Tibial nerve (tissue), 4 donors: Measurements from ENCODE around the gene SUCO. TPM values are rescaled to one million over a fixed set of nuclear protein-coding genes. Genes with fewer than 3 reads are reported as not detected.

ENCODE experiments used
- DNase-seq, 2 donors: peaks; one replicate each; pipeline ENCODE4 v3.0.0-alpha.2; 2019; ENCODE audit warnings: low spot score in 2 of 2
- H3K27ac ChIP-seq, 4 donors: fragments of 200-600 bp; sonication (generic) in 3 of 4; one replicate each; pipeline ENCODE4 v1.5.1; 2017 to 2019; ENCODE audit warnings: mild to moderate bottlenecking in 1 of 4
- H3K27me3 ChIP-seq, 2 donors: fragments of 200-600 bp; sonication (generic) in 1 of 2; one replicate each; pipeline versions ENCODE4 v1.5.1 to v1.6.0; 2017 to 2019
- H3K36me3 ChIP-seq, 3 donors: fragments of 200-600 bp; sonication (generic); one replicate each; pipeline ENCODE4 v1.5.1; 2018 to 2019
- H3K4me1 ChIP-seq, 4 donors: fragments of 200-600 bp; sonication (generic) in 3 of 4; one replicate each; pipeline ENCODE4 v1.5.1; 2017 to 2019
- H3K4me3 ChIP-seq, 4 donors: fragments of 200-600 bp; sonication (generic) in 3 of 4; one replicate each; pipeline ENCODE4 v1.5.1; 2017 to 2019; ENCODE audit warnings: mild to moderate bottlenecking in 1 of 4, moderate library complexity in 1 of 4
- H3K9me3 ChIP-seq, 4 donors: fragments of 200-600 bp; sonication (generic) in 3 of 4; one replicate each; pipeline ENCODE4 v1.5.1; 2017 to 2019
- EP300 ChIP-seq, 2 donors: sonication (generic); formaldehyde crosslinking; IDR thresholded peaks; one replicate each; pipeline ENCODE4 v1.6.1; 2017; ENCODE audit warnings: antibody characterized with exemption in 2 of 2, mild to moderate bottlenecking in 1 of 2
- POLR2A ChIP-seq, 2 donors: fragments of 450-650 bp; IDR thresholded peaks; one replicate each; pipeline ENCODE4 v1.6.1; 2017; ENCODE audit warnings: antibody characterized with exemption in 2 of 2, mild to moderate bottlenecking in 2 of 2, moderate library complexity in 2 of 2
- WGBS, 2 donors: methylation state at CpG; one replicate each; pipeline ENCODE4 v1.1.5; 2018; 5-methylcytosine and 5-hydroxymethylcytosine counted together
- total RNA-seq, 4 donors: library from RNA; depleted of rRNA; stranded (reverse); fragments of >200 nt; gene quantifications; one replicate each; pipeline ENCODE4 v1.1.0, GENCODE V29; 2016
- TF ChIP-seq, protein P1 (sequence below), 5 experiments: fragments of 200-600 bp in 3 of 5; fragments of 450-650 bp in 2 of 5; sonication (generic) in 3 of 5; IDR thresholded peaks; one replicate each; pipeline ENCODE4 v1.5.1; 2016 to 2019; ENCODE audit warnings: antibody characterized with exemption in 5 of 5, mild to moderate bottlenecking in 3 of 5, moderate library complexity in 2 of 5

Gene SUCO
- total RNA-seq, 4 donors from 2014 or later, result 33.6 to 48.6 (median 42.1) TPM

DNA sequence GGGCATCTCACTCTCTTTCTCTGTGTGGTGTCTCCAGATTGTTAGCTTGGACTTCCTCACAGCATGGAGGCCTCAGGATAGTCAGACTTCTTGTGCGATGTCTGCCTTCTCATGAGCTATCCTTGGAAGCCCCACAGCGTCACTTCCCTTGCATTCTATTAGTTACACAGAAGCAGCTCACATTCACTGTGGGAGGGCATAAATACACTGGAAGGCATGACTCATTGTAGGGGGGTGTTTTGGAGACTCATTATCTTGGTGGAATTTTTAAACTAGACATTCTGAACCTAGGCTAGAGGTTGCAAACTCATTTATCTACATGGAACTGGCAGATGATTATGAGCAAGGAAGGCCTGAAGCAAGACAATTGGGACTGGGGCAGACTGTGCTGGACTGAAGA lies 104.6 kb downstream of the SUCO start:
- TF ChIP-seq EP300 (IDR thresholded peaks at IDR 0.05) (no peak), POLR2A (IDR thresholded peaks at IDR 0.05) (no peak)
- TF ChIP-seq, protein P1, sequence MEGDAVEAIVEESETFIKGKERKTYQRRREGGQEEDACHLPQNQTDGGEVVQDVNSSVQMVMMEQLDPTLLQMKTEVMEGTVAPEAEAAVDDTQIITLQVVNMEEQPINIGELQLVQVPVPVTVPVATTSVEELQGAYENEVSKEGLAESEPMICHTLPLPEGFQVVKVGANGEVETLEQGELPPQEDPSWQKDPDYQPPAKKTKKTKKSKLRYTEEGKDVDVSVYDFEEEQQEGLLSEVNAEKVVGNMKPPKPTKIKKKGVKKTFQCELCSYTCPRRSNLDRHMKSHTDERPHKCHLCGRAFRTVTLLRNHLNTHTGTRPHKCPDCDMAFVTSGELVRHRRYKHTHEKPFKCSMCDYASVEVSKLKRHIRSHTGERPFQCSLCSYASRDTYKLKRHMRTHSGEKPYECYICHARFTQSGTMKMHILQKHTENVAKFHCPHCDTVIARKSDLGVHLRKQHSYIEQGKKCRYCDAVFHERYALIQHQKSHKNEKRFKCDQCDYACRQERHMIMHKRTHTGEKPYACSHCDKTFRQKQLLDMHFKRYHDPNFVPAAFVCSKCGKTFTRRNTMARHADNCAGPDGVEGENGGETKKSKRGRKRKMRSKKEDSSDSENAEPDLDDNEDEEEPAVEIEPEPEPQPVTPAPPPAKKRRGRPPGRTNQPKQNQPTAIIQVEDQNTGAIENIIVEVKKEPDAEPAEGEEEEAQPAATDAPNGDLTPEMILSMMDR (IDR thresholded peaks at IDR 0.05), result no peak
- WGBS, 2 donors, result 90 to 93% methylated on average over 2 of the region's 2 CpGs
- DNase-seq, result no peak
- Histone ChIP-seq H3K27ac (no peak overlapping the region), H3K4me3 (no peak overlapping the region), H3K9me3 (peaks cover 0 to 7% (median 0%) of the 10 kb centered on the region in 4 donors), H3K36me3 (no peaks in the 10 kb centered on the region), H3K4me1 (no peaks in the 10 kb centered on the region), H3K27me3 (no peaks in the 10 kb centered on the region)

DNA sequence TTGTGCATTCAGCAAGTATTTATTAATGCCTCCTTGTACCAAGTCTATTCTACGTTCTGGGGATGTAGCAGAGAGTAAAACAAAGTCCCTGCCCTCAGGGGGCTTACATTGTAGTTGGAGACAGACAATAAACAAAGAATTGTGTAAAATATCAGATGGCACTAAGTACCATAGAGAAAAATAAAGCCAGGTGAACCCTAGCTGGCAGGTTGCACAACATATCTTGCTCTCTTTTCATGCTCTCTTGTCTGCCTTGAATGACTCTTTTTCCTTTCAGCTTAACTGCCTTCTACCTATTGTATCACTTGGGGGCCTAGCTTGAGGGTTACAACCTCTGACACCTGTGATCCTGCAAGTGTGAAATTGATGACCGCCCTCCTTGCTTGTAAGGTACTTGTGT lies 105.3 kb downstream of the SUCO start:
- TF ChIP-seq POLR2A (IDR thresholded peaks at IDR 0.05) (no peak), EP300 (IDR thresholded peaks at IDR 0.05) (no peak)
- TF ChIP-seq, protein P1 (IDR thresholded peaks at IDR 0.05), result no peak
- no peaks in the 10 kb centered on the region for H3K4me1 ChIP-seq
- no peaks in the 10 kb centered on the region for H3K36me3 ChIP-seq
- no peak for DNase-seq
- WGBS, 2 donors, result 73 to 80% methylated on average over 2 of the region's 2 CpGs
- no peak overlapping the region for H3K27ac ChIP-seq
- H3K9me3 ChIP-seq, result peaks cover 0 to 7% (median 0%) of the 10 kb centered on the region in 4 donors
- no peak overlapping the region for H3K4me3 ChIP-seq
- no peaks in the 10 kb centered on the region for H3K27me3 ChIP-seq

DNA sequence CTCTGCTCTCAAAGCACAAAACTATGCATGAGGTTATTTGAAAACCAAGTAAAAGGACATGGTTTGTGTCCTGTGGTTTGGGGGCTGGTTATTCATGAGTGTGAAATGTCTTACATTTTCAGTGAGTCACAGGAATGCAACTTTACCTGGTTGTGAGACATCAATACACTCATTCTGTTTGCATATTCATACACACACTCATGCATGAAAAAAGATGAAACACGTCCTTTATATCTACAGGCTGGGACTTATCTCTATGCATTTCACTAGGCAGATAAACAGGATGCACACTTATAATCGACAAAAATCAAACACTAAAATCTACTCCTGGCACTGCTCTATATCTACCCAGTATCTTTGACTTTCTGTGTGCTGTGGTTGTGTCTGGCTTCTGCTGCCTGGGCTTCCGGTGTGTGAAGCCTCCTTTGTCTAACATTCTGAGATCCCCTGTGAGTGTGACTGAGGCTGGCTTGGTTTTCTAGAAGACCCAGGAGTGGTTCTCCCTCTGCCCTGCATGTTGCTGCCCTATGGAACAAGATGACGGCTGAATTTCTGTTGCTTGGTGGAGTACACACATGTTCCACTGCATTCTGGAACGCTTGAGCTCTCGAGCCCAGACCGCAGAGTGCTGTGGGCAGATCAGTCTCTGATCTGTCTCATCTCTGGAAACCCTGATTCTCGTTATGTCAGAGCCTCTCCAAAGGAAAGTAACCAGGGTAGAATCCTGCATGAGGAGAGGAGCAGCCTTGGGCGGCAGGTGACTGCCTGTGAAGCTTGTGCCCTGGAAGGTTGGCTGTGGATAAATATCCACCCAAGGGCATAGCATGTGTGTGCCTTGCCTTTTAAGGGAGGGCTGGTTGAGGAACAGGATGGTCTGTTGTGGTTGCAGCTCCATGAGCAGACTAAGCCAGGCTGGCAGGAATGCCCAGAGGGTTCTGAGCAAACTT lies 106.2 kb downstream of the SUCO start:
- Histone ChIP-seq H3K36me3 (no peaks in the 10 kb centered on the region), H3K27ac (no peak overlapping the region), H3K9me3 (peaks cover 0 to 7% (median 0%) of the 10 kb centered on the region in 4 donors), H3K4me3 (no peak overlapping the region), H3K4me1 (no peaks in the 10 kb centered on the region), H3K27me3 (no peaks in the 10 kb centered on the region)
- 76 to 78% methylated on average over 9 of the region's 9 CpGs for WGBS, 2 donors
- DNase-seq, result no peak
- TF ChIP-seq, protein P1 (IDR thresholded peaks at IDR 0.05), result no peak
- no peak for TF ChIP-seq POLR2A (IDR thresholded peaks at IDR 0.05)
- no peak for TF ChIP-seq EP300 (IDR thresholded peaks at IDR 0.05)

DNA sequence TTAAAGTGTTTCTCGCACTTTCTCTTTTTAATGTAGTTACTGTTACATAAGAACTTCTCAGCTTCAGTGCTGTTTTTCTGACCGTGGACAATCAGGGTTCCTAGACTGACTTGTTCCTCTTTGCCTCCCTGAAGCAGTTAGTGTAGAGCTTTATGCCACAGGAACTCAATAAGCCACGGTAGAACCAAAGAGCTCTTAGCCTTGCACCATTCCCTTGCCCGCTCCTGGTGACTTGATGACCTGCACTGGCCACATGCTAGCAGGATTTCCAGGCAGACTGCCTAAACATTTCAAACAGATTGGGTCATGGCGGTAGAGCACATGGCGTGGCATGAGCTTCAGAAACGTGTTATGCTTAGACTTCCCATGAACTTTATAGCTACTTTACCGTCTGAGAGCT lies 107.2 kb downstream of the SUCO start:
- H3K36me3 ChIP-seq, result no peaks in the 10 kb centered on the region
- WGBS, 2 donors, result 84% methylated on average over 8 of the region's 8 CpGs
- H3K27me3 ChIP-seq, result no peaks in the 10 kb centered on the region
- H3K4me1 ChIP-seq, result no peaks in the 10 kb centered on the region
- H3K4me3 ChIP-seq, result no peak overlapping the region
- TF ChIP-seq POLR2A (IDR thresholded peaks at IDR 0.05) (no peak), EP300 (IDR thresholded peaks at IDR 0.05) (no peak)
- TF ChIP-seq, protein P1 (IDR thresholded peaks at IDR 0.05), result no peak
- H3K9me3 ChIP-seq, result peaks cover 0 to 7% (median 0%) of the 10 kb centered on the region in 4 donors
- H3K27ac ChIP-seq, result no peak overlapping the region
- no peak for DNase-seq

DNA sequence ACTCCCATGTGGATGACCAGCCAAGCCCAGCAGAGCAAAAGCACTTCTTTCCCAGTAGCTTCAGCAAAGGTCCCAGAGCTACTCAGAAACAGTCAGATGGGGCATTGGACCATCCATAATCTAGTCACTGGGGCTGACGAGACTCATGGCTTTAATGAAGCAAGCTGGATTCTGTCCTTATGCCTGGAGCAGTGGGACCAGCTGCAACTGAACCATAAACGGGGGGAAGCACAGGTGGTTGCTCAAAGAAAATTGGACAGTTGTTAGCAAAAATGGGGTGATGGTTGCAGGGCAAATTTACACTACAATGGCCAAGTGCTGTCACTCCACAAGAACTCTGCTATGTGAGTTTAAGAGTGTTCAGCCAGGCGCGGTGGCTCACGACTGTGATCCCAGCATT lies 108.5 kb downstream of the SUCO start:
- no peaks in the 10 kb centered on the region for H3K36me3 ChIP-seq
- DNase-seq, result no peak
- H3K27ac ChIP-seq, result no peak overlapping the region
- H3K27me3 ChIP-seq, result no peaks in the 10 kb centered on the region
- no peaks in the 10 kb centered on the region for H3K4me1 ChIP-seq
- no peak overlapping the region for H3K4me3 ChIP-seq
- peaks cover 0 to 7% (median 0%) of the 10 kb centered on the region in 4 donors for H3K9me3 ChIP-seq
- TF ChIP-seq POLR2A (IDR thresholded peaks at IDR 0.05) (no peak), EP300 (IDR thresholded peaks at IDR 0.05) (no peak)
- TF ChIP-seq, protein P1 (IDR thresholded peaks at IDR 0.05), result no peak
- 68 to 76% methylated on average over 5 of the region's 5 CpGs for WGBS, 2 donors
